ENCODE results near the gene RNPEPL1.

Gene RNPEPL1

GRCh38 chr2:240626531-240627300 lies 58.4 kb downstream of the RNPEPL1 start:
- no peak for DNase-seq (ENCODE audit: extremely low spot score)
- TF ChIP-seq FOXA1 (IDR thresholded peaks at IDR 0.05) (no peak), SUZ12 (IDR thresholded peaks at IDR 0.05) (no peak), BHLHE40 (IDR thresholded peaks at IDR 0.05; ENCODE audit: borderline replicate concordance) (no peak), ARNT (IDR thresholded peaks at IDR 0.05) (no peak), PKNOX1 (IDR thresholded peaks at IDR 0.05) (no peak), FOXK2 (IDR thresholded peaks at IDR 0.05) (no peak), HDGF (IDR thresholded peaks at IDR 0.05; ENCODE audit: borderline replicate concordance) (no peak), CTBP1 (IDR thresholded peaks at IDR 0.05; ENCODE audit: borderline replicate concordance) (no peak), TARDBP (IDR thresholded peaks at IDR 0.05) (no peak), ELF4 (IDR thresholded peaks at IDR 0.05) (no peak), ZNF384 (IDR thresholded peaks at IDR 0.05) (no peak), LEF1 (IDR thresholded peaks at IDR 0.05; ENCODE audit: borderline replicate concordance) (no peak), L3MBTL2 (conservative IDR thresholded peaks at IDR 0.05) (no peak)
- ChIA-PET CTCF (interaction anchor here (0.5 kb wide), 1 partner anchor 14 kb away, joined by 4 read pairs; no protein-coding TSS in a partner anchor), POLR2A (no interaction called here)

GRCh38 chr2:240627736-240628506 lies 59.6 kb downstream of the RNPEPL1 start:
- TF ChIP-seq L3MBTL2 (conservative IDR thresholded peaks at IDR 0.05) (no peak), ELF4 (IDR thresholded peaks at IDR 0.05) (no peak), SP1 (IDR thresholded peaks at IDR 0.05) (no peak), NFRKB (IDR thresholded peaks at IDR 0.05) (no peak), TARDBP (IDR thresholded peaks at IDR 0.05) (no peak), PKNOX1 (IDR thresholded peaks at IDR 0.05) (no peak), ZNF384 (IDR thresholded peaks at IDR 0.05) (no peak), FOXK2 (IDR thresholded peaks at IDR 0.05) (no peak), ARNT (IDR thresholded peaks at IDR 0.05) (no peak), BHLHE40 (IDR thresholded peaks at IDR 0.05; ENCODE audit: borderline replicate concordance) (no peak), FOXA1 (IDR thresholded peaks at IDR 0.05) (no peak), FOXM1 (IDR thresholded peaks at IDR 0.05; ENCODE audit: borderline replicate concordance) (no peak), SUZ12 (IDR thresholded peaks at IDR 0.05) (no peak), LEF1 (IDR thresholded peaks at IDR 0.05; ENCODE audit: borderline replicate concordance) (no peak), CTBP1 (IDR thresholded peaks at IDR 0.05; ENCODE audit: borderline replicate concordance) (no peak), HDGF (IDR thresholded peaks at IDR 0.05; ENCODE audit: borderline replicate concordance) (no peak)
- DNase-seq (ENCODE audit: extremely low spot score) = no peak
- ChIA-PET POLR2A (no interaction called here), CTCF (no interaction called here)

GRCh38 chr2:240628507-240628807 lies 60.2 kb downstream of the RNPEPL1 start:
- CTCF ChIA-PET = no interaction called here
- DNase-seq (ENCODE audit: extremely low spot score) = no peak
- POLR2A ChIA-PET = no interaction called here
- TF ChIP-seq SUZ12 (IDR thresholded peaks at IDR 0.05) (no peak), FOXA1 (IDR thresholded peaks at IDR 0.05) (no peak), LEF1 (IDR thresholded peaks at IDR 0.05; ENCODE audit: borderline replicate concordance) (no peak), PKNOX1 (IDR thresholded peaks at IDR 0.05) (no peak), TARDBP (IDR thresholded peaks at IDR 0.05) (no peak), HDGF (IDR thresholded peaks at IDR 0.05; ENCODE audit: borderline replicate concordance) (no peak)

- TF ChIP-seq HDGF (IDR thresholded peaks at IDR 0.05; ENCODE audit: borderline replicate concordance) (no peak), ELF4 (IDR thresholded peaks at IDR 0.05) (no peak), ARNT (IDR thresholded peaks at IDR 0.05) (no peak), NFRKB (IDR thresholded peaks at IDR 0.05) (no peak), CTBP1 (IDR thresholded peaks at IDR 0.05; ENCODE audit: borderline replicate concordance) (no peak), TARDBP (IDR thresholded peaks at IDR 0.05) (no peak), ZNF384 (IDR thresholded peaks at IDR 0.05) (no peak), BHLHE40 (IDR thresholded peaks at IDR 0.05; ENCODE audit: borderline replicate concordance) (no peak), FOXA1 (IDR thresholded peaks at IDR 0.05) (no peak), LEF1 (IDR thresholded peaks at IDR 0.05; ENCODE audit: borderline replicate concordance) (no peak), FOXM1 (IDR thresholded peaks at IDR 0.05; ENCODE audit: borderline replicate concordance) (no peak), SUZ12 (IDR thresholded peaks at IDR 0.05) (no peak), PKNOX1 (IDR thresholded peaks at IDR 0.05) (no peak), L3MBTL2 (conservative IDR thresholded peaks at IDR 0.05) (no peak), SP1 (IDR thresholded peaks at IDR 0.05) (no peak), FOXK2 (IDR thresholded peaks at IDR 0.05) (no peak)
- no peak for DNase-seq (ENCODE audit: extremely low spot score)
- ChIA-PET CTCF (no interaction called here), POLR2A (no interaction called here)
These were observed 60.7 kb downstream of the RNPEPL1 start for GRCh38 chr2:240628808-240629618.

- no peak for DNase-seq (ENCODE audit: extremely low spot score)
- CTCF ChIA-PET = no interaction called here
- POLR2A ChIA-PET = no interaction called here
- TF ChIP-seq ZNF384 (IDR thresholded peaks at IDR 0.05) (no peak), NFRKB (IDR thresholded peaks at IDR 0.05) (no peak), BHLHE40 (IDR thresholded peaks at IDR 0.05; ENCODE audit: borderline replicate concordance) (no peak), FOXA1 (IDR thresholded peaks at IDR 0.05) (no peak), SP1 (IDR thresholded peaks at IDR 0.05) (no peak), LEF1 (IDR thresholded peaks at IDR 0.05; ENCODE audit: borderline replicate concordance) (no peak), FOXK2 (IDR thresholded peaks at IDR 0.05) (no peak), HDGF (IDR thresholded peaks at IDR 0.05; ENCODE audit: borderline replicate concordance) (no peak), ELF4 (IDR thresholded peaks at IDR 0.05) (no peak), ARNT (IDR thresholded peaks at IDR 0.05) (no peak), TARDBP (IDR thresholded peaks at IDR 0.05) (no peak), PKNOX1 (IDR thresholded peaks at IDR 0.05) (no peak)
These were observed 61.3 kb downstream of the RNPEPL1 start for GRCh38 chr2:240629619-240629967.
